GM21825 (cell line): Measurements from ENCODE around the gene SYT15.
A peak's percentile ranks its signal among the peaks of the same experiment; 100 is the strongest.
"Not testable (repeated sequence)": the region's sequence is repeated elsewhere in the genome, so short reads cannot be mapped to it uniquely, and the experiment has no call there.

Experiments
- ATAC-seq: cut with Tn5 transposase; IDR thresholded peaks from one replicate; pipeline ENCODE4 v1.9.1; 2021; ENCODE audit warnings: mild to moderate bottlenecking, moderate library complexity; ENCODE audit not compliant: unreplicated experiment

Gene SYT15

GRCh38 chr10:46556515-46557318 is 22.2 kb upstream of the SYT15 start, which contains the start of gene GPRIN2:
Gene GPRIN2, minus strand, starts transcription at chr10:46556658. Its CDS starts 5,922 bp downstream, at chr10:46550736.
- no peak for ATAC-seq

- ATAC-seq, result no peak
Observed at GRCh38 chr10:46557319-46558121, 21.4 kb upstream of the SYT15 start.

- no peak for ATAC-seq
Observed at GRCh38 chr10:46558122-46558391, 20.9 kb upstream of the SYT15 start.

GRCh38 chr10:46558392-46559185 is 20.3 kb upstream of the SYT15 start:
- no peak for ATAC-seq

- no peak for ATAC-seq
Observed at GRCh38 chr10:46559231-46559671, 19.7 kb upstream of the SYT15 start.

GRCh38 chr10:46560381-46560780 is 18.5 kb upstream of the SYT15 start:
- no peak for ATAC-seq

GRCh38 chr10:46560952-46561351 is 18.0 kb upstream of the SYT15 start:
- no peak for ATAC-seq

- peak; percentile 75 for ATAC-seq
Observed at GRCh38 chr10:46565591-46566332, 13.2 kb upstream of the SYT15 start.

GRCh38 chr10:46567151-46567550 is 11.8 kb upstream of the SYT15 start:
- ATAC-seq, result not testable (repeated sequence)

- ATAC-seq, result not testable (repeated sequence)
Observed at GRCh38 chr10:46570655-46571054, 8.3 kb upstream of the SYT15 start.

GRCh38 chr10:46572765-46573164 is 6.2 kb upstream of the SYT15 start:
- ATAC-seq, result not testable (repeated sequence)

GRCh38 chr10:46573314-46573713 is 5.6 kb upstream of the SYT15 start:
- ATAC-seq, result not testable (repeated sequence)

GRCh38 chr10:46573884-46574283 is 5.0 kb upstream of the SYT15 start:
- not testable (repeated sequence) for ATAC-seq

GRCh38 chr10:46577624-46578473 is 1.1 kb upstream of the SYT15 start:
- ATAC-seq, result not testable (repeated sequence)

GRCh38 chr10:46579378-46579777 is 450 bp downstream of the SYT15 start:
- ATAC-seq, result not testable (repeated sequence)

GRCh38 chr10:46581997-46582396 is 3.1 kb downstream of the SYT15 start:
- ATAC-seq, result not testable (repeated sequence)

- not testable (repeated sequence) for ATAC-seq
Observed at GRCh38 chr10:46582568-46582967, 3.6 kb downstream of the SYT15 start.

GRCh38 chr10:46584196-46584595 is 5.3 kb downstream of the SYT15 start:
- ATAC-seq, result not testable (repeated sequence)

GRCh38 chr10:46585246-46585645 is 6.3 kb downstream of the SYT15 start:
- ATAC-seq, result not testable (repeated sequence)
